Measurements from ENCODE around the gene GNB1L.

DNA sequence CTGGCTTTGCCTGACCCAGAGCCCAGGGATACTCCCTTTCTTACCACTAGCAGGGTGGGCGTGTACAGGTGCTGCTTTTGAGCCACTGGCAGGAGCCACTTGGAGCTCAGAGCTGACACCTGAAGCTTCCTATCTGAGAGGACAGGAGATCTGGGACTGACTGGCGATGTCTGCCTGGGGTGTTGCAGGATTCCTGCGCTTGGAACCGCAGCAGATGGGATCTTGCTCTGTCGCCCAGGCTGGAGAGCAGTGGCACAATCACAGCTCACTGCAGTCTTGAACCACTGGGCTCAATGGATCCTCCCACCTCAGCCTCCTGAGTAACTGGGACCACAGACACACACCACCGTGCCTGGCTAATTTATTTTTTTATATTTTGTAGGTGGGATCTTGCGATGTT, 113.6 kb downstream of the GNB1L start:
- TF ChIP-seq, protein P1, sequence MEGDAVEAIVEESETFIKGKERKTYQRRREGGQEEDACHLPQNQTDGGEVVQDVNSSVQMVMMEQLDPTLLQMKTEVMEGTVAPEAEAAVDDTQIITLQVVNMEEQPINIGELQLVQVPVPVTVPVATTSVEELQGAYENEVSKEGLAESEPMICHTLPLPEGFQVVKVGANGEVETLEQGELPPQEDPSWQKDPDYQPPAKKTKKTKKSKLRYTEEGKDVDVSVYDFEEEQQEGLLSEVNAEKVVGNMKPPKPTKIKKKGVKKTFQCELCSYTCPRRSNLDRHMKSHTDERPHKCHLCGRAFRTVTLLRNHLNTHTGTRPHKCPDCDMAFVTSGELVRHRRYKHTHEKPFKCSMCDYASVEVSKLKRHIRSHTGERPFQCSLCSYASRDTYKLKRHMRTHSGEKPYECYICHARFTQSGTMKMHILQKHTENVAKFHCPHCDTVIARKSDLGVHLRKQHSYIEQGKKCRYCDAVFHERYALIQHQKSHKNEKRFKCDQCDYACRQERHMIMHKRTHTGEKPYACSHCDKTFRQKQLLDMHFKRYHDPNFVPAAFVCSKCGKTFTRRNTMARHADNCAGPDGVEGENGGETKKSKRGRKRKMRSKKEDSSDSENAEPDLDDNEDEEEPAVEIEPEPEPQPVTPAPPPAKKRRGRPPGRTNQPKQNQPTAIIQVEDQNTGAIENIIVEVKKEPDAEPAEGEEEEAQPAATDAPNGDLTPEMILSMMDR (IDR thresholded peaks at IDR 0.05) = no peak
- TF ChIP-seq EZH2 (IDR thresholded peaks at IDR 0.05; ENCODE audit: borderline replicate concordance, insufficient read depth, low read depth, low read length, poor library complexity, severe bottlenecking) = no peak

Measured in B cell (primary cell).